ENCODE results near the gene PIP5KL1. TPM values are rescaled to one million over a fixed set of nuclear protein-coding genes. Genes with fewer than 3 reads are reported as not detected.

Gene PIP5KL1
- total RNA-seq, 1 donor from 2014 or later: 3.4 TPM

- peaks cover 14% of the 10 kb centered on the region for H3K27me3 Mint-ChIP-seq (ENCODE audit: low read depth)
- no peak overlapping the region for H3K27ac Mint-ChIP-seq (ENCODE audit: unreplicated experiment)
- H3K4me3 Mint-ChIP-seq: peak overlapping the region; percentile 99
- H3K4me1 Mint-ChIP-seq: peaks cover 41% of the 10 kb centered on the region
- no peaks in the 10 kb centered on the region for H3K9me3 Mint-ChIP-seq
- no peaks in the 10 kb centered on the region for H3K36me3 Mint-ChIP-seq (ENCODE audit: low read depth)
- no peak for DNase-seq (ENCODE audit: low read depth, low spot score)
- no peak for TF ChIP-seq CTCF (conservative IDR thresholded peaks at IDR 0.05)
These were observed 5.8 kb upstream of the PIP5KL1 start for GRCh38 chr9:127936347-127936852.

- no peak for DNase-seq (ENCODE audit: low read depth, low spot score)
- no peak for TF ChIP-seq CTCF (conservative IDR thresholded peaks at IDR 0.05)
- peaks cover 19% of the 10 kb centered on the region for H3K27me3 Mint-ChIP-seq (ENCODE audit: low read depth)
- H3K4me3 Mint-ChIP-seq: peak overlapping the region; percentile 99
- peaks cover 48% of the 10 kb centered on the region for H3K4me1 Mint-ChIP-seq
- H3K9me3 Mint-ChIP-seq: no peaks in the 10 kb centered on the region
- no peaks in the 10 kb centered on the region for H3K36me3 Mint-ChIP-seq (ENCODE audit: low read depth)
- no peak overlapping the region for H3K27ac Mint-ChIP-seq (ENCODE audit: unreplicated experiment)
These were observed 5.2 kb upstream of the PIP5KL1 start for GRCh38 chr9:127935765-127936221.

GRCh38 chr9:127934986-127935385, 4.4 kb upstream of the PIP5KL1 start:
- Mint-ChIP-seq H3K36me3 (ENCODE audit: low read depth) (no peaks in the 10 kb centered on the region), H3K27me3 (ENCODE audit: low read depth) (peaks cover 23% of the 10 kb centered on the region), H3K4me3 (peak overlapping the region; percentile 99), H3K4me1 (peaks cover 51% of the 10 kb centered on the region), H3K9me3 (no peaks in the 10 kb centered on the region), H3K27ac (ENCODE audit: unreplicated experiment) (no peak overlapping the region)
- no peak for DNase-seq (ENCODE audit: low read depth, low spot score)
- no peak for TF ChIP-seq CTCF (conservative IDR thresholded peaks at IDR 0.05)

- H3K27me3 Mint-ChIP-seq (ENCODE audit: low read depth): peaks cover 30% of the 10 kb centered on the region
- peak overlapping the region; percentile 85 for H3K4me3 Mint-ChIP-seq
- no peaks in the 10 kb centered on the region for H3K9me3 Mint-ChIP-seq
- no peaks in the 10 kb centered on the region for H3K36me3 Mint-ChIP-seq (ENCODE audit: low read depth)
- no peak for TF ChIP-seq CTCF (conservative IDR thresholded peaks at IDR 0.05)
- peaks cover 52% of the 10 kb centered on the region for H3K4me1 Mint-ChIP-seq
- DNase-seq (ENCODE audit: low read depth, low spot score): no peak
- no peak overlapping the region for H3K27ac Mint-ChIP-seq (ENCODE audit: unreplicated experiment)
These were observed 3.7 kb upstream of the PIP5KL1 start for GRCh38 chr9:127934248-127934647.

- Mint-ChIP-seq H3K27me3 (ENCODE audit: low read depth) (peaks cover 54% of the 10 kb centered on the region), H3K4me3 (peak overlapping the region; percentile 86), H3K36me3 (ENCODE audit: low read depth) (no peaks in the 10 kb centered on the region), H3K9me3 (no peaks in the 10 kb centered on the region), H3K4me1 (peaks cover 36% of the 10 kb centered on the region), H3K27ac (ENCODE audit: unreplicated experiment) (peak overlapping the region; percentile 13)
- no peak for DNase-seq (ENCODE audit: low read depth, low spot score)
- TF ChIP-seq CTCF (conservative IDR thresholded peaks at IDR 0.05): no peak
These were observed 710 bp upstream of the PIP5KL1 start for GRCh38 chr9:127931092-127931881.
